Right lobe of liver (tissue), 4 donors: ENCODE measurements around the gene MTMR12.

Source experiments
- CTCF ChIP-seq, 4 donors: fragments of 200-600 bp in 3 of 4; fragments of 450-650 bp in 1 of 4; IDR thresholded peaks; one replicate each; pipeline versions ENCODE4 v1.5.1 to v1.8.0; 2016 to 2022; ENCODE audit warnings: antibody characterized with exemption in 4 of 4, mild to moderate bottlenecking in 2 of 4
- POLR2A ChIP-seq: fragments of 450-650 bp; IDR thresholded peaks from one replicate; pipeline ENCODE4 v1.6.1; 2017; ENCODE audit warnings: antibody characterized with exemption, mild to moderate bottlenecking
- donor health status: DM: no; HTN: no; CAD: no.
- donor health status: DM: no; HTN: no; CAD: no.
- donor health status: DM: no; HTN: yes; CAD: no.

GRCh38 chr5:32231929-32232328 lies 80.8 kb downstream of the MTMR12 start:
- TF ChIP-seq CTCF (IDR thresholded peaks at IDR 0.05) (no peak), POLR2A (no peak)
